Limb (tissue), 2 donors: ENCODE data around the gene STAT6.

ENCODE experiments used
- DNase-seq, 2 donors: peaks; one replicate each; pipeline ENCODE4 v3.0.0-alpha.2; 2016; ENCODE audit errors: extremely low spot score in 2 of 2

STAT6 gene

DNA sequence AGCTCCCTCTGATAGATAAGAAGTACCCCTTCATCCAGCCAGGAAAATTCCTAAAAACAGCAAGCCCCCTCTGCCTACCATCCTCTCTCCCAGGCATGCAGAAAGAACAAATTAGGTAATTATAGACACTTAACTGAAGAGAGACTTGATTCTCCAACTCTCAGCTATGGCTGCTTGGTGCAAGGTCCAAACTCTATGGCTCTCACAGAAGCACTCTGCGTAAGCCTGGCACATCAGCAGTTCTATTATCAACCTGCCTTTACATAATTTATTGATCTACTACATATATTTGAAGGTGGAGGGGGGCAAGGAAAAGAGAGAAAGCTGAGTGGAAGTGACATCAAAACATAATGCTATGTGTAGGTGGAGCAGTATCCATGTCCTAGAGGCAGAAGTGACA is 60.2 kb downstream of the STAT6 start:
- no peak for DNase-seq

DNA sequence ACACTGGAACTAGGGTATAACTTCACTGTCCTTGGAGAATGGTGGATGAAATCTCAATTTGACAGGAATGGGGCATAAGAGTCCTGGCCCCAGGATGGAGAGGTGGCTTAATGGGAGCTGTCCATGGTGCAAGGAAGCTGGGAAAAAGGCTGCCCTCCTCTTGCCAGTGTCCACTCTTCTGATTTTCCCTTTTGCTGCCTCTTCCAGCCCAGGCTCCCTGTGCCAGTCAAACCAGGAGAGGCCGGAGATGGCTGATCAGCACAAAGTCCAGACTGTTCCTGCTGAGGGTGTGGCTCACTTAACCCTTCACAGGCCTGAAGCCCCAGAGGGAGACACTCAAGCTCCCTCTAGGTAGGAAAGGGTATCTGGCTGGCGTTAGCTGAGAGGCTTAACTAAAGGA is 61.3 kb downstream of the STAT6 start, which contains the start of gene MYO1A:
TSS of gene MYO1A (minus strand) at position 240 of the 400 bp plus-strand sequence. CDS start 1,806 bp downstream, outside the sequence.
- no peak for DNase-seq

DNA sequence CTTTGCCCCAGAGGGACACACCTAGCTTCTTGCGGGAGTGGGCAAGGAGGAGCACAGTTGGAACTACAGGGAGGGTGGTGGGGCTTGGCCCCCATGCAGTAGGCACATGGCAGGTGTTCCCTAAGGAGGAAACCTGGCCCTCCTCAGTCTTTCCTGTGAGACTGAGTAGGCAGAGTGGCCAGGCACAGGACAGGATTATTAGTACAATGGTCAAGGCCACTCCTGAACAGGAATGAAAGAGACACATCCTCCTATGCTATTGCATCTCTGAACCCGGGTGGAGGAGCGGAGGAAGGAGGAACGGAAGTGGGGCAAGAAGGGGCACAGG is 62.1 kb downstream of the STAT6 start:
- DNase-seq: no peak

DNA sequence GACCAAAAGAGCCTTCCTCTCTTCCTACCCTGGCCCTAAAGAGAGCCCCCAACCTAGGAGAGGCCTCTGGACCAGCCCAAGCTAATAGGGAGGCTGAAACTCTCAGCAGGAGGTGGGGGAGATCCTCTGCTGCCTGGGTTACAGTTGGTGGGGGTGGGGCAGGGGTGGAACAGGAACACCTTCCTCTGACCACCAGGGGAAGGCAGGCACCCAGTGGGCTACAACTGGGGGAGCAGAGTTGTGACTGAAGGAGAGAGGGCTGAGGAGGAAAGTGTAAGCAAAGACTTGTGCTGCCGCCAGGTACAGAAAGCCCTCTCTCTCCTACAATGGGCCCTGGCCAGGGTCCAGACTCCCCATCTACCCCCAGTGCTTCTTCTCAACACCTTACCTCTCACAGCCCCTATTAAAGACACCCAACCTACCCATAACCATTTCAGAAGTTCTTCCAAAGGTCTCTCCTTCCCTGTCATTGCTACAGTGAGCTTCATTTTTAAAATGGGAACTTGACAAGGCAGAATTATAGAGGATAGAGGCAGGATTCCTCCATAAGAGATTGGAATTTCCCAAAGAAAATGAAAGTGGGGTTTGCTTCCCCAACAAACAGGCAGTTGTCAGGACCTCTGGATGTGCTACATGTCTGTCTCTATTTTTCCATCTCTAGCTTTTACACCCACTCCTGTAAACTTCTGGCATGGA is 62.6 kb downstream of the STAT6 start:
- DNase-seq: no peak

DNA sequence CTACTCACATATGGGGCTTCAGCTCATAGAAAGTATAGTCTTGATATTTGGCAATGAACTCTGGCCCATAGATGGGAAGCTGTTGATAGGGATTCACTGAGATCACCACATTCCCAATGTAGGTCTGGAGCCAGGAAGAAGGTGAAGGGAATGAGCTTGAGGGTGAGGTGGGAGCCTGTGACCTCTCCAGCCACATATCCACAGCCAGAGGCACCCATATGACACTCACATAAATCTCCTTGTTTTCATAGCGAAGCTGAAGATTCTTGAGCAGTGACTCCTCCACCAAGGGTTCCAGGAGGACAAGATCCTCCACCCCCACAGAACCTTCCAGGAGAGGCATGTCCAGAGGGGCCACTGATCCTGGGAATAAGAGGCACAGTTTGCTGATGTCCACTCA is 63.2 kb downstream of the STAT6 start:
- DNase-seq: no peak

DNA sequence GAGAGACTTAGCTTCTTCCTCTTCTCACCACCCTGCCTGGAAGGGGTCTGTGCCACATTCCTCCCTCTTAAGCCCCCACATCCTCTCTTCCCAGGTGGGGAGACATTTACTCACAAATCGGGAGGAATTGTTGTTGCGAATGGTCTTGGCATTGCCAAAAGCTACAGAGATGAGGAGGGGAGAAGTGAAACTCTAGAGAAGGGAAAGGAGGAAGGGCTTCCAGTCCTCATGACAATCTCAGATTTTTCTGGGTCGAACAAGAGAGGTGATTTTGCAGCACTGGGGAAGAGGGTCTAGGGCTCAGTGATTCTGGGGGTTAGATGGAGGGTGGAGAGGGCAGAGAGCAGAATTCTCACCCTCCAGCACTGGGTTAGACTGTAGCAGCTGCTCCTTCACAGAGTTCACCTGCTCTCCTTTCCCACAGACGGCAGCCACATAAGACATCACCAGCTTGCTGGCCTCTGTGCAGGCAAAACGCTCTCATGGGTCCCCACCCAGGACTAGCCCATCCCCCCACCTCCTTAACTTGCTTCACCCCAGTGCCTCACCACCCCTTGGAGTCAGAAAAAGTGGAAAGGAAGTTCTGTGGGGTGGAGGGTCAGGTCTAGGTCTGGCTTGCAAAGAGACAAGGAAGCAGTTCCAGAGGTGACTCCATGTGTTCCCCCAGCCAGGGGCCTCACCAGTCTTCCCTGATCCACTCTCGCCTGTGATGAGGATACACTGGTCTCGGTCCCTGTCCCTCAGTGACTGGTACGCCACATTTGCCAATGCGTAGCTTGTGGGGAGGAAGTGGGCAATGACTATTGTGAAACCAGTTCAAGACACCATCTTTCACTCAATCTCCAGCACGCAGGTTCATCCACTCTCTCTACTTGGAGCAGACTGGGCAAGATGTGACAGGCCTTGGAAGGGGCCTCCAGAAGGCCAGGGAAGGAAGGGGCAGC is 63.9 kb downstream of the STAT6 start:
- DNase-seq: no peak

DNA sequence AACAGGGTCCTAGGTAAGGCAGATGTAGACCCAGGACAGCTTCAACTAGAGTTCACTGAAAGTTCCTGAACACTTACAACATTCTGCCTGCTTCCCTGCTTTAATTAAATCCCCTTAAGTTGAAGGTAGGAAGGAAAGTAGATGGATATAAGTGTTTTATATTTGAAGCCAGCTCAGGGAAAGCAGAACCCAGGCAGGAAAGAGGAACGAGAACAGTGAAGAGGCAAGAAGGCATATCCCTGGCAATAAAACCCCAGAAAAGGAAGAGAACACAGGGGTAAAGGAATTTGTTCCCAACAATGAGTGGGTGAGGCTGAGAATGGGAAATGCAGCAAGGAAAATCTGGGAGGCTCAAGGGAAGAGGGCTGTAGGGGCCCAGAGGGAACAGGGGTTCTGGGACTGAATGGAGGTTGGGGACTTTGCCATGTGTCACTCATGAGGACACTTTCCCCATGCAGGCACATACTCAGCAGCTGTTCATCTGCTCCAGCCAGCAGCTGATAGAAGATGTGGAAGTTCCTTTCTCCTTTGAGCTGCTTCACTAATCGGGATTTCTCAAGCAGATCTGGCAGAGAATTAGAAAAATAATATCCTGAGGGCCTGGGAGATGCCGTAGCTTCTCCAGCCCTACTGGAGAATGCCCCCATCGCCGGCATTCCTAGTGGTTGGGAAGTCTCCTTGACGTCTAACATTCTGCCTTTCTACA is 64.9 kb downstream of the STAT6 start:
- peak in 1 of 2 donors; percentile 41 for DNase-seq
